Stomach smooth muscle (tissue), 2 donors: ENCODE data around the gene RHOF.

Experiments
- H3K27ac ChIP-seq: one replicate; pipeline ENCODE4 v1.7.0; 2013; ENCODE audit warnings: mild to moderate bottlenecking, low read length, inconsistent platforms
- H3K27me3 ChIP-seq, 2 donors: one replicate each; pipeline ENCODE4 v1.7.0; 2013; ENCODE audit warnings: low read length in 2 of 2; ENCODE audit not compliant: insufficient read depth in 2 of 2, control insufficient read depth in 1 of 2
- H3K36me3 ChIP-seq, 2 donors: one replicate each; pipeline ENCODE4 v1.7.0; 2013; ENCODE audit warnings: low read length in 2 of 2; ENCODE audit not compliant: control insufficient read depth in 2 of 2, insufficient read depth in 2 of 2
- H3K4me1 ChIP-seq: one replicate; pipeline ENCODE4 v1.7.0; 2013; ENCODE audit warnings: low read length; ENCODE audit not compliant: control insufficient read depth, insufficient read depth
- H3K4me3 ChIP-seq, 2 donors: one replicate each; pipeline ENCODE4 v1.7.0; 2013; ENCODE audit warnings: low read length in 2 of 2
- H3K9ac ChIP-seq, 2 donors: one replicate each; pipeline ENCODE4 v1.7.0; 2013; ENCODE audit warnings: low read length in 2 of 2, mild to moderate bottlenecking in 1 of 2
- H3K9me3 ChIP-seq, 2 donors: one replicate each; pipeline ENCODE4 v1.7.0; 2013; ENCODE audit warnings: low read length in 2 of 2; ENCODE audit not compliant: control insufficient read depth in 2 of 2
- donor health status: healthy.
- donor health status: Pancreatic carcinoma.

RHOF gene

GRCh38 chr12:121789800-121790728 is 3.4 kb downstream of the RHOF start:
- H3K27me3 ChIP-seq, result no peaks in the 10 kb centered on the region
- peaks cover 26% of the 10 kb centered on the region for H3K4me1 ChIP-seq
- H3K9me3 ChIP-seq, result no peaks in the 10 kb centered on the region
- no peaks in the 10 kb centered on the region for H3K36me3 ChIP-seq
- no peak overlapping the region for H3K27ac ChIP-seq
- no peak overlapping the region for H3K9ac ChIP-seq
- no peak overlapping the region for H3K4me3 ChIP-seq

- no peak overlapping the region for H3K27ac ChIP-seq
- no peaks in the 10 kb centered on the region for H3K36me3 ChIP-seq
- H3K9ac ChIP-seq, result no peak overlapping the region
- no peaks in the 10 kb centered on the region for H3K27me3 ChIP-seq
- H3K4me3 ChIP-seq, result no peak overlapping the region
- H3K4me1 ChIP-seq, result peaks cover 18% of the 10 kb centered on the region
- H3K9me3 ChIP-seq, result no peaks in the 10 kb centered on the region
Measured at GRCh38 chr12:121789233-121789781, 4.2 kb downstream of the RHOF start.

- Histone ChIP-seq H3K4me1 (peaks cover 8% of the 10 kb centered on the region), H3K27me3 (no peaks in the 10 kb centered on the region), H3K27ac (no peak overlapping the region), H3K9me3 (no peaks in the 10 kb centered on the region), H3K4me3 (no peak overlapping the region), H3K36me3 (no peaks in the 10 kb centered on the region), H3K9ac (peak overlapping the region in 1 of 2 donors; percentile 21)
Measured at GRCh38 chr12:121788176-121788818, 5.2 kb downstream of the RHOF start.

- Histone ChIP-seq H3K27me3 (no peaks in the 10 kb centered on the region), H3K27ac (no peak overlapping the region), H3K4me1 (peaks cover 4% of the 10 kb centered on the region), H3K4me3 (no peak overlapping the region), H3K36me3 (no peaks in the 10 kb centered on the region), H3K9ac (no peak overlapping the region), H3K9me3 (no peaks in the 10 kb centered on the region)
Measured at GRCh38 chr12:121787063-121788025, 6.1 kb downstream of the RHOF start.

- H3K4me1 ChIP-seq, result peaks cover 12% of the 10 kb centered on the region
- no peak overlapping the region for H3K4me3 ChIP-seq
- no peaks in the 10 kb centered on the region for H3K9me3 ChIP-seq
- H3K9ac ChIP-seq, result no peak overlapping the region
- no peaks in the 10 kb centered on the region for H3K27me3 ChIP-seq
- H3K36me3 ChIP-seq, result no peaks in the 10 kb centered on the region
- H3K27ac ChIP-seq, result no peak overlapping the region
Measured at GRCh38 chr12:121786440-121786825, 7.1 kb downstream of the RHOF start.

- Histone ChIP-seq H3K9ac (no peak overlapping the region), H3K36me3 (peaks cover 0 to 3% of the 10 kb centered on the region in 2 donors), H3K4me3 (no peak overlapping the region), H3K4me1 (peaks cover 18% of the 10 kb centered on the region), H3K9me3 (no peaks in the 10 kb centered on the region), H3K27ac (no peak overlapping the region), H3K27me3 (no peaks in the 10 kb centered on the region)
Measured at GRCh38 chr12:121784460-121784859, 9.0 kb downstream of the RHOF start.

GRCh38 chr12:121783766-121784165 is 9.7 kb downstream of the RHOF start:
- Histone ChIP-seq H3K4me1 (peaks cover 18% of the 10 kb centered on the region), H3K4me3 (no peak overlapping the region), H3K36me3 (peaks cover 0 to 8% of the 10 kb centered on the region in 2 donors), H3K27ac (no peak overlapping the region), H3K27me3 (no peaks in the 10 kb centered on the region), H3K9ac (no peak overlapping the region), H3K9me3 (no peaks in the 10 kb centered on the region)

GRCh38 chr12:121781998-121782979 is 11.2 kb downstream of the RHOF start:
- peak overlapping the region; percentile 29 to 64 for H3K9ac ChIP-seq
- peak overlapping the region; percentile 80 for H3K27ac ChIP-seq
- H3K4me1 ChIP-seq, result peaks cover 18% of the 10 kb centered on the region
- no peaks in the 10 kb centered on the region for H3K9me3 ChIP-seq
- no peaks in the 10 kb centered on the region for H3K27me3 ChIP-seq
- H3K4me3 ChIP-seq, result peak overlapping the region; percentile 54 to 55
- H3K36me3 ChIP-seq, result peaks cover 0 to 8% of the 10 kb centered on the region in 2 donors

GRCh38 chr12:121781484-121781997 is 11.9 kb downstream of the RHOF start:
- peak overlapping the region; percentile 64 to 71 for H3K9ac ChIP-seq
- H3K27ac ChIP-seq, result peak overlapping the region; percentile 80
- peak overlapping the region; percentile 54 to 55 for H3K4me3 ChIP-seq
- peaks cover 18% of the 10 kb centered on the region for H3K4me1 ChIP-seq
- H3K36me3 ChIP-seq, result peaks cover 0 to 8% of the 10 kb centered on the region in 2 donors
- H3K9me3 ChIP-seq, result no peaks in the 10 kb centered on the region
- H3K27me3 ChIP-seq, result no peaks in the 10 kb centered on the region
